NT2/D1 (cell line): ENCODE results near the gene CD2AP.

Experiments
- YY1 ChIP-seq: IDR thresholded peaks from 2 replicates; pipeline ENCODE4 v1.6.1; 2011; ENCODE audit not compliant: insufficient read length, insufficient read depth
- ZNF274 ChIP-seq: IDR thresholded peaks from 2 replicates; pipeline ENCODE4 v1.6.1; 2011; ENCODE audit warnings: mild to moderate bottlenecking, low read depth, low read length

DNA sequence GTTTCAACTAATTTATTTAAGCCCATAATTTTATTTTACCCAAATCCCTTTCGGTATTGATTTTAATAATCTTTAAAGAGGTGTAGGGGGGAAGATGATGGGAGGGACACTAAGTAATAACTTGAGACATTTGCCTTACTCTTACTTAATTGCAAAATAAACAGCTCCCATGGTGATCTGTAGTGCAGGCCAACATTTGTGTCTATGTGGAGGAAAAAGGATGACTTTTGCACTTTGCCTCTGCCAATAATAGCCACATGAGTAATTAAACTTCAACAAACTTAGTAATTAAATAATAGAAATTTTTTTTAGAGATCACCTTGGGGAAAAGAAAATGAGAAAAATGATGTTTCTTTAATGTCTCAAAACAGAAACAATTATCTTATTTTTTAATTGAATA lies 29.9 kb upstream of the CD2AP start:
- TF ChIP-seq YY1 (no peak), ZNF274 (no peak)
